ENCODE results near the gene MYADML2. TPM values are rescaled to one million over a fixed set of nuclear protein-coding genes. Genes with fewer than 3 reads are reported as not detected.

The MYADML2 gene
- total and polyA plus RNA-seq, 2 of the 8 experiments (the other 6 are each of a cell fraction or from before 2014, with no cell fraction given): 0.26 to 0.47 TPM

DNA sequence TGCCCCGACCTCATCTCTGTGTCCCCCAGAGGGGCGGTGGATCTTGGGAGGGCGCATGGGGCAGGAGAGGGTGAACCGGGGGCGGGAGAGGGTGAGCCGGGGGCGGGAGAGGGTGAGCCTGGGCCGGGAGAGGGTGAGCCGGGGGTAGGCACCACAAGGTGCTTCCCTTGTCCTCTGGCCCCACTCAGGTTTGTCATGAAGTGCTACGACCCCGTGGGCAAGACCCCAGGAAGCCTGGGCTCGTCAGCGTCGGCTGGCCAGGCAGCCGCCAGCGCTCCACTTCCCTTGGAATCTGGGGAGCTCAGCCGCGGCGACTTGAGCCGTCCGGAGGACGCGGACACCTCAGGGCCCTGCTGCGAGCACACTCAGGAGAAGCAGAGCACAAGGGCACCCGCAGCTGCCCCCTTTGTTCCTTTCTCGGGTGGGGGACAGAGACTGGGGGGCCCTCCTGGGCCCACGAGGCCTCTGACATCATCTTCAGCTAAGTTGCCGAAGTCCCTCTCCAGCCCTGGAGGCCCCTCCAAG lies 49.3 kb upstream of the MYADML2 start (continued):
- TF ChIP-seq CHD2 (IDR thresholded peaks at IDR 0.05; ENCODE audit: low read length) (no peak), ASH2L (IDR thresholded peaks at IDR 0.05; ENCODE audit: low read length) (no peak), POLR2AphosphoS5 (IDR thresholded peaks at IDR 0.05; ENCODE audit: low read depth, low read length) (no peak), SIX5 (IDR thresholded peaks at IDR 0.05; ENCODE audit: low read depth, low read length) (no peak), FOSL1 (IDR thresholded peaks at IDR 0.05; ENCODE audit: insufficient read depth, low read depth, low read length) (no peak), TEAD4 (IDR thresholded peaks at IDR 0.05; ENCODE audit: low read depth, low read length) (no peak), YY1 (IDR thresholded peaks at IDR 0.05; ENCODE audit: low read depth, low read length) (no peak), RFX5 (IDR thresholded peaks at IDR 0.05; ENCODE audit: borderline replicate concordance, low read depth, low read length) (no peak)
- TF ChIP-seq, protein P1, sequence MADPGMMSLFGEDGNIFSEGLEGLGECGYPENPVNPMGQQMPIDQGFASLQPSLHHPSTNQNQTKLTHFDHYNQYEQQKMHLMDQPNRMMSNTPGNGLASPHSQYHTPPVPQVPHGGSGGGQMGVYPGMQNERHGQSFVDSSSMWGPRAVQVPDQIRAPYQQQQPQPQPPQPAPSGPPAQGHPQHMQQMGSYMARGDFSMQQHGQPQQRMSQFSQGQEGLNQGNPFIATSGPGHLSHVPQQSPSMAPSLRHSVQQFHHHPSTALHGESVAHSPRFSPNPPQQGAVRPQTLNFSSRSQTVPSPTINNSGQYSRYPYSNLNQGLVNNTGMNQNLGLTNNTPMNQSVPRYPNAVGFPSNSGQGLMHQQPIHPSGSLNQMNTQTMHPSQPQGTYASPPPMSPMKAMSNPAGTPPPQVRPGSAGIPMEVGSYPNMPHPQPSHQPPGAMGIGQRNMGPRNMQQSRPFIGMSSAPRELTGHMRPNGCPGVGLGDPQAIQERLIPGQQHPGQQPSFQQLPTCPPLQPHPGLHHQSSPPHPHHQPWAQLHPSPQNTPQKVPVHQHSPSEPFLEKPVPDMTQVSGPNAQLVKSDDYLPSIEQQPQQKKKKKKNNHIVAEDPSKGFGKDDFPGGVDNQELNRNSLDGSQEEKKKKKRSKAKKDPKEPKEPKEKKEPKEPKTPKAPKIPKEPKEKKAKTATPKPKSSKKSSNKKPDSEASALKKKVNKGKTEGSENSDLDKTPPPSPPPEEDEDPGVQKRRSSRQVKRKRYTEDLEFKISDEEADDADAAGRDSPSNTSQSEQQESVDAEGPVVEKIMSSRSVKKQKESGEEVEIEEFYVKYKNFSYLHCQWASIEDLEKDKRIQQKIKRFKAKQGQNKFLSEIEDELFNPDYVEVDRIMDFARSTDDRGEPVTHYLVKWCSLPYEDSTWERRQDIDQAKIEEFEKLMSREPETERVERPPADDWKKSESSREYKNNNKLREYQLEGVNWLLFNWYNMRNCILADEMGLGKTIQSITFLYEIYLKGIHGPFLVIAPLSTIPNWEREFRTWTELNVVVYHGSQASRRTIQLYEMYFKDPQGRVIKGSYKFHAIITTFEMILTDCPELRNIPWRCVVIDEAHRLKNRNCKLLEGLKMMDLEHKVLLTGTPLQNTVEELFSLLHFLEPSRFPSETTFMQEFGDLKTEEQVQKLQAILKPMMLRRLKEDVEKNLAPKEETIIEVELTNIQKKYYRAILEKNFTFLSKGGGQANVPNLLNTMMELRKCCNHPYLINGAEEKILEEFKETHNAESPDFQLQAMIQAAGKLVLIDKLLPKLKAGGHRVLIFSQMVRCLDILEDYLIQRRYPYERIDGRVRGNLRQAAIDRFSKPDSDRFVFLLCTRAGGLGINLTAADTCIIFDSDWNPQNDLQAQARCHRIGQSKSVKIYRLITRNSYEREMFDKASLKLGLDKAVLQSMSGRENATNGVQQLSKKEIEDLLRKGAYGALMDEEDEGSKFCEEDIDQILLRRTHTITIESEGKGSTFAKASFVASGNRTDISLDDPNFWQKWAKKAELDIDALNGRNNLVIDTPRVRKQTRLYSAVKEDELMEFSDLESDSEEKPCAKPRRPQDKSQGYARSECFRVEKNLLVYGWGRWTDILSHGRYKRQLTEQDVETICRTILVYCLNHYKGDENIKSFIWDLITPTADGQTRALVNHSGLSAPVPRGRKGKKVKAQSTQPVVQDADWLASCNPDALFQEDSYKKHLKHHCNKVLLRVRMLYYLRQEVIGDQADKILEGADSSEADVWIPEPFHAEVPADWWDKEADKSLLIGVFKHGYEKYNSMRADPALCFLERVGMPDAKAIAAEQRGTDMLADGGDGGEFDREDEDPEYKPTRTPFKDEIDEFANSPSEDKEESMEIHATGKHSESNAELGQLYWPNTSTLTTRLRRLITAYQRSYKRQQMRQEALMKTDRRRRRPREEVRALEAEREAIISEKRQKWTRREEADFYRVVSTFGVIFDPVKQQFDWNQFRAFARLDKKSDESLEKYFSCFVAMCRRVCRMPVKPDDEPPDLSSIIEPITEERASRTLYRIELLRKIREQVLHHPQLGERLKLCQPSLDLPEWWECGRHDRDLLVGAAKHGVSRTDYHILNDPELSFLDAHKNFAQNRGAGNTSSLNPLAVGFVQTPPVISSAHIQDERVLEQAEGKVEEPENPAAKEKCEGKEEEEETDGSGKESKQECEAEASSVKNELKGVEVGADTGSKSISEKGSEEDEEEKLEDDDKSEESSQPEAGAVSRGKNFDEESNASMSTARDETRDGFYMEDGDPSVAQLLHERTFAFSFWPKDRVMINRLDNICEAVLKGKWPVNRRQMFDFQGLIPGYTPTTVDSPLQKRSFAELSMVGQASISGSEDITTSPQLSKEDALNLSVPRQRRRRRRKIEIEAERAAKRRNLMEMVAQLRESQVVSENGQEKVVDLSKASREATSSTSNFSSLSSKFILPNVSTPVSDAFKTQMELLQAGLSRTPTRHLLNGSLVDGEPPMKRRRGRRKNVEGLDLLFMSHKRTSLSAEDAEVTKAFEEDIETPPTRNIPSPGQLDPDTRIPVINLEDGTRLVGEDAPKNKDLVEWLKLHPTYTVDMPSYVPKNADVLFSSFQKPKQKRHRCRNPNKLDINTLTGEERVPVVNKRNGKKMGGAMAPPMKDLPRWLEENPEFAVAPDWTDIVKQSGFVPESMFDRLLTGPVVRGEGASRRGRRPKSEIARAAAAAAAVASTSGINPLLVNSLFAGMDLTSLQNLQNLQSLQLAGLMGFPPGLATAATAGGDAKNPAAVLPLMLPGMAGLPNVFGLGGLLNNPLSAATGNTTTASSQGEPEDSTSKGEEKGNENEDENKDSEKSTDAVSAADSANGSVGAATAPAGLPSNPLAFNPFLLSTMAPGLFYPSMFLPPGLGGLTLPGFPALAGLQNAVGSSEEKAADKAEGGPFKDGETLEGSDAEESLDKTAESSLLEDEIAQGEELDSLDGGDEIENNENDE (IDR thresholded peaks at IDR 0.05; ENCODE audit: insufficient replicate concordance, low read length): no peak
